Adrenal gland (tissue), 5 donors: ENCODE data around the gene IRX5.

Experiments
- CTCF ChIP-seq, 6 experiments: fragments of 450-650 bp in 4 of 6; fragments of 200-600 bp in 2 of 6; sonication (generic) in 1 of 6; IDR thresholded peaks; 1 replicate in 5 of 6; 2 replicates in 1 of 6; pipeline versions ENCODE4 v1.5.1 to v1.8.0; 2016 to 2021; ENCODE audit warnings: antibody characterized with exemption in 6 of 6, mild to moderate bottlenecking in 2 of 6, moderate library complexity in 1 of 6
- POLR2A ChIP-seq, 2 donors: fragments of 450-650 bp; IDR thresholded peaks; one replicate each; pipeline ENCODE4 v1.6.1; 2017; ENCODE audit warnings: antibody characterized with exemption in 2 of 2, mild to moderate bottlenecking in 2 of 2, moderate library complexity in 1 of 2
- donor health status: DM: no; HTN: no; CAD: no.

DNA sequence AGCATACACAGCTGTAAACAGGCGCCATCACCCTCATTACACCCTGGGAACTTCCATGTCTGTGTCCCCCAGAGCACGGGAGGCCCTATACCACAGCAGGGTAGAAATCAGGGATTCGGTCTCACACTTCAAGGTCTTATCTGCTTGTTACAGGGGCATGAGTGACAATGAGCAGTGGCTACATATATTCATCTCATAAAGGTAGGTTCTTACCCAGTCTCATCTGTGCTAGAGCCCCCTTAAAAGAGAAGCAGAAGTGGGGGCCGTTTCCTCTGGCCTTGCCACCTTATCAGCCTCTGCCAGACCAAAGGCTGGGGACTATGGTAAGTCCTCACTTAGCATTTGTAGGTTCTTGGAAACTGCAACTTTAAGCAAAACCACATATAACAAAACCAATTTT, 46.5 kb downstream of the IRX5 start:
- no peak for TF ChIP-seq POLR2A (IDR thresholded peaks at IDR 0.05)
- TF ChIP-seq CTCF (IDR thresholded peaks at IDR 0.05), result no peak
